ENCODE results near the gene PUS3.
"Not testable (repeated sequence)": the region's sequence is repeated elsewhere in the genome, so short reads cannot be mapped to it uniquely, and the experiment has no call there.

Gene PUS3

GRCh38 chr11:125865354-125865753 is 37.7 kb downstream of the PUS3 start:
- DNase-seq (ENCODE audit: low spot score), result not testable (repeated sequence)

- not testable (repeated sequence) for DNase-seq (ENCODE audit: low spot score)
Observed at GRCh38 chr11:125862786-125863185, 40.2 kb downstream of the PUS3 start.

GRCh38 chr11:125857670-125858069 is 45.3 kb downstream of the PUS3 start:
- not testable (repeated sequence) for DNase-seq (ENCODE audit: low spot score)

GRCh38 chr11:125846188-125846587 is 56.8 kb downstream of the PUS3 start:
- no peak for DNase-seq (ENCODE audit: low spot score)

All from COLO829 (cell line).